SKM-1 treated with dmso at 0.1 percent for 144 hours (cell line): ENCODE data around the gene SRPK3.

ENCODE experiments used
- DNase-seq: peaks from one replicate; lab custom pipeline; 2025; ENCODE audit not compliant: unreplicated experiment; lab: John Stamatoyannopoulos, UW

The SRPK3 gene

GRCh38 chrX:153783378-153784013, 2.7 kb downstream of the SRPK3 start:
- DNase-seq, result no peak

DNA sequence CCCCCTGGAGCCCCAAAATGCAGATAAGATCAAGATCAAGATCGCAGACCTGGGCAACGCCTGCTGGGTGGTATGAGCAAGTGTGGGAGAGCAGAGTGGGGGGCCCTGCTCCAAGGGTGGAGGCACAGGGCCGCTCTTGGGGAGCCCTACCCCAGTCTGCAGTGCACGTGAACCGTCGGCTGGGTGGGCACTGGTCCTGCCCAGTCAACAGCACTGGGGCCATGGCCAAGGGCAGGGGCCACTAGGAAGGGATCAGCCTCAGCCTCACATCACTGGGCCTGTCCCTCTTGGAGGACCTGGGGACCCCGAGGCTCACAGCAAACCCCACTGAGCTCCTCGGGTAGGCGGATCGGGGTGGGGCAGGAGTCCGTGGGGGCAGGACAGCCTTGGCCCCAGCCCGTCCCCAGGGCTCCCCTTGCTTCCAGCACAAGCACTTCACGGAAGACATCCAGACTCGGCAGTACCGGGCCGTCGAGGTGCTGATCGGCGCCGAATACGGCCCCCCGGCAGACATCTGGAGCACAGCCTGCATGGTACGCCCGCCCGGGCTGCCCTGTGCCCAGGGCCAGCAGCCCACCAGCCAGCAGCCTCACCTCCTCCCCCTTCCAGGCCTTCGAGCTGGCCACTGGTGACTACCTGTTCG, 3.6 kb downstream of the SRPK3 start:
- DNase-seq, result no peak

DNA sequence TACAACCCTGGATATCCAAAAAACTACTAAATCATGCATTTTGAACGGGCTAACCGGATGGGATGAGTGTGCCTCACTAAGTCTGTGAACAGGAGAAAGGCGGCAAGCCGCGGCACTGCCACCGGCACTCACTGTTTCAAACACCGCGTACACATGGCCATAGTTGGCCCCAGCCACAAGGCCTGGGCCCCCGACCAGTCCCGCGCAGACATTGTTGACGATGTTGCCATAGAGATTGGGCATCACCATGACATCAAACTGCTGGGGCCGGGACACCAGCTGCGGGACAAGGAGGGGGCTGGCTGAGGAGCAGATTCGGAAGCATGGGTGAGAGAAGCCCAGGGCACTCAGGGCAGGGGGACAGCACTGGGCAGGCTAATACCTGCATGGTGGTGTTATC, 5.8 kb downstream of the SRPK3 start:
- no peak for DNase-seq

- DNase-seq, result no peak
Observed at GRCh38 chrX:153789654-153790053, 8.8 kb downstream of the SRPK3 start.

GRCh38 chrX:153791104-153791852, 10.4 kb downstream of the SRPK3 start:
- no peak for DNase-seq

DNA sequence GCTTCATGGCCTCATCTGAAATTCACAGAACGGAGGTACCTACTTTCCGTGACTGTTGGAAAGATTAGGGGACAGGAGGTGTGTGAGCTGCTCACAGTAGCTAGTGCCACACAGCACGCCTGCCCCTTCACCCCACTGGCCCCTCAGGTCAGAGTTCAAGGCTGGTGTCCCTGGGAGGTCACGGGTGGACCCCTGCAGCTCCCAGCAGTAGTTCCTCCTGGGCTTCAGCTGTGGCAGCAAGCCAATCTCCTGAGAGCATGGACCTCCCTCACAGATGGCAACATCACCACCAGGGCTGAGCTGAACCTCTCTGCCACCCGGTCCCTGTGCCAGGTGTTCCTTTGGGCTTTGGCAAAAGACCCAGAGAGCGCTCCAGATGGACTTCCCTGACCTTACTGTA, 11.5 kb downstream of the SRPK3 start:
- no peak for DNase-seq

DNA sequence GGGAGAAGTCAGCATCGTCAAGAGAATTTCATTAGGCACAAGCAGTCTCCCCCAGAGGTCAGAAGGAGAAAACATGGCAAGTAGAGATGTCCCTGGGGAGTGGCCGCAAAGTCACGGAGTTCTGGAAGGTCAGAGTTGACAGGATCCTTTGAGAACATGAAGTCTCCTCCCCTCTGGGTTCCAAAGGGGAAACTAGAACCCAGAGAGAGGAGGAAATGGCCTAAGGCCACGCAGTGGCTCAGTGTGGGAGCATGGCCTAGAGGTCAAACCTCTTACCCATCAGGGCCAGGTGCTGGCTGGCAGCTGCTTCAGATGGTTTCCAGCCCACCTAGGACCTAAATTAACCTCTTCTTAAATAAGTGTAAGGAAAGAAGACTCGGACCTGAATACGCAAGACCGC, 12.4 kb downstream of the SRPK3 start:
- peak; percentile 10 for DNase-seq

GRCh38 chrX:153794018-153794896, 13.4 kb downstream of the SRPK3 start, which contains the start of the genes IDH3G and SSR4:
Gene IDH3G (minus strand): TSS chrX:153794375. CDS start chrX:153794326, 49 bp downstream.
Gene SSR4 (plus strand): TSS chrX:153794668. CDS start chrX:153794688, 20 bp downstream.
- DNase-seq, result peak; percentile 87

GRCh38 chrX:153794897-153795816, 14.3 kb downstream of the SRPK3 start:
- DNase-seq, result no peak

DNA sequence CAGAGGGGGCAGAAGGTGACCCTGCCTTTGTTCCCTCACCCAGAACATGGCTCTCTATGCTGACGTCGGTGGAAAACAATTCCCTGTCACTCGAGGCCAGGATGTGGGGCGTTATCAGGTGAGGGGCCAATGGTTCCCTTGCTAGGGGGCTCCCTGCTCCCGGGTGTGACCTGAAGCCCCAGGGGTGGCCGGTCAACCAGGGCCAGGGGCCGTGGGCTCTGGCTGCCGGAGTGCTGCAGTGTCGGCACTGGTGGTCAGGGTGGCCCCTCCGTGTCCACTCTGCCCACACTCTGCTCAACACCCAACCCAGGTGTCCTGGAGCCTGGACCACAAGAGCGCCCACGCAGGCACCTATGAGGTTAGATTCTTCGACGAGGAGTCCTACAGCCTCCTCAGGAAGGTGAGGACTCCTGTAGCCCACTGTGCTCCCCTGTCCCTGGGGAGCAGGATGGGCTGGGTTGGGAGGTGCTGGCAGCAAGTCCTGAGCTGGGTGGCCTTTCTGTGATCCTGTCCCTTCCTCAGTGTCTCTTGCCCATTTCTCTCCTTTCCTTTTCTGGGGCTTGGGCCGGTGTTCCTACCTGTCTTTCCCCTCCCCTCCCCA, 16.7 kb downstream of the SRPK3 start:
- DNase-seq, result no peak

DNA sequence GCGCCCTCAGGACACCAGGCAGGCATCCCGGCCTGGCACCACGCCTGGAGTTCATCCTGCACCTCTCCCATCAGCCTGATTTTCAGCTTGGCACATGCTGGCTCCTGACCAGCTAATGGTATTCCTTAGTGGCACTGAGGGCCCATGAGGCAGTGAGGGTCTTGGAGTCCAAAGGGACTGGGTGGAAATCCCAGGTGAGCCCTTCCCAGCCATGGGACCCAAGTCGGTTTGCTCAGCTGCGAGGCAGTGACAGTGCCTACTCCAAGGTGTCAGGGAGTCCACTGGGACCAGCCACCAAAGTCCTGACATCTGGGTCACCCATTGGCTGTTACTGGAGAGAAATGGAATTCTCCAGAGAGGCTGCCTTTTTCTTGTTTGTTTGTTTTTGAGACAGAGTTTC, 18.5 kb downstream of the SRPK3 start:
- no peak for DNase-seq

GRCh38 chrX:153800177-153800722, 19.4 kb downstream of the SRPK3 start:
- no peak for DNase-seq

DNA sequence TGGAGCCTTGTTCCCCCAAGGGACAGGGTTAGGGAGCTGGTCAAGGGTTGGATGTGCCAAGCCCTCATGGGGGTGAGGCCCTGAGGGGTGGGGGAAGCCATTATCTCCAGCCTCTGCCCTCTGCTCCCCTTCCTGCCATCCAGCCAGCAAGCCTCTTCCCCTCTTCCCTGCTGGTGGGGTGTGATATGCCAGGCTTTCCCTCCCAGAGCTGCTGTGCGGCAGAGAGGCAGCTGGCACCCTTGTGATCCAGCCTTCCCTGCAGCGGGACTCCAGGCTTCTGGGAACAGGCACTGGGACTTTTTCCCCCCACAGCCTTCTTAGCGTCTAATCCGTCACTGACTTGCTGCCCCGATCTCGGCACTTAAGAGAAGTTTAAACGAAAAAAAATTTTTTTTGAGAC, 19.9 kb downstream of the SRPK3 start:
- no peak for DNase-seq

- no peak for DNase-seq
Observed at GRCh38 chrX:153801669-153802068, 20.8 kb downstream of the SRPK3 start.

GRCh38 chrX:153802513-153803045, 21.7 kb downstream of the SRPK3 start:
- no peak for DNase-seq

DNA sequence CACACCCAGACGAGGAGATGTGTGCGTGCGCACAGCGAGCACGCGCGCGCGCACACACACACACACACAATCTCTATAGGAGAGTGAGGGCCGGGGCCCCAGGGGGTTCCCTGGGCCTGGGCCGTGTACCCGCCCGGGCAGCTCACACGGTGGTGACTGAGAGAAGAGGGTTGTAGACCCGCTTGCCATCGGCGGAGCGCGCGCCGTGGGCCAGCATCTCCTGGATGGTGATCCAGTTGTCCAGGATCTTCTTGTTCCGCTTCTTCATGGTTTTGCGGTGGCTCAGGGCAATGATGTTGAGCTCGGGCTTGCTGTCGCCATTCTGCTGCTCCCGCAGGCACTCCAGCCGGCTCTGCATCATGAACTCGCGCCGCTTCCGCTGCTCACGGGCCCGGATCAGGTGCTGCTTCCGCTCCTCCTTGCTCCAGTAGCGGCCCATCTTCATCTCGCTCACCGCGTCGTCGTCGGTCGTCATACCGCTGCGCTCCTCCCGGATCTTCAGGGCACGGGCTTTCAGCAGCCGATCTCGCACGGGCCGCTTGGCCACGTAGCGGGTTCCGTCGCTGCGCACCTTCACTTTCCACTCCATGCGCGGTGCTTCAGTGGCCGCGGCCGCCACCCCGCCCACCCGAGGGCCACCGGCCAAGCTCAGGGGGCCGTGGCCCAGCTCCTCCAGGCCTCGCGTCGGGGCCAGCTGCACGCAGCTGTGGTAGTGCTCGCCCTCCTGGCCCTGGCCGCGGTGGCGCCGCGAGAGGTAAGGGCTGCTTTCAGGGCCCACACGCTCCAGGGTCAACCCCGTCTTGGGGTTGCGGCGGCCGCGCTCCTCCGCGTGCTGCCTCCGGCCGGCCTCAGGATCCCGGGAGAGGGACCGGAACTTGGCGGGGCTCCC, 22.6 kb downstream of the SRPK3 start:
- no peak for DNase-seq

DNA sequence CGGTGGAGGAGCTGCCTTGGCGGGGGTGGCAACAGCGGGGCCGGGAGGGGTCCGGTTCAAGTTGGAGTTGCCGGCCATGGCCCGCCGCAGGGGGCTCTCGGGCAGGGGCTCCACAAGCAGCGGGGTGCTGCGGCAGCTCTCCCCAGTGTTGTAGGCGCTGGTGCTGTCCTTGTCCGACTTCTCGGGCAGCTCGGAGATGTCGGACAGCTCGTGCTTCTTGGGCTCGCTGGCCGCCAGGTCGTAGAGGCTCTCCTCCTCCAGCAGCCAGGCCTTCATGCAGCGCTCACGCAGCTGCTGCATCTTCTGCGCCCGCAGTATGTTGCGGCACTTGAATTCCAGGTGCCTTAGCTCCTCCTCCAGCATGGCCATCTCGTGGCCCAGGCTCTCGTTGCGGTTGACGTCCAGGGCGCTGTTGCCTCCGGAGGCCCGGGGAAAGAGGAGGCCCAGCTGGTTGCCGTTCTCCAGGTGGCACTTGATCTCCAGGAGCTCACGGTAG, 23.3 kb downstream of the SRPK3 start:
- no peak for DNase-seq

GRCh38 chrX:153804621-153805020, 23.8 kb downstream of the SRPK3 start:
- no peak for DNase-seq
